Measurements from ENCODE around the gene TXNRD3. TPM values are rescaled to one million over a fixed set of nuclear protein-coding genes. Genes with fewer than 3 reads are reported as not detected.

The TXNRD3 gene
- polyA plus RNA-seq, 3 donors, result 0.57 to 1.7 (median 0.90) TPM

DNA sequence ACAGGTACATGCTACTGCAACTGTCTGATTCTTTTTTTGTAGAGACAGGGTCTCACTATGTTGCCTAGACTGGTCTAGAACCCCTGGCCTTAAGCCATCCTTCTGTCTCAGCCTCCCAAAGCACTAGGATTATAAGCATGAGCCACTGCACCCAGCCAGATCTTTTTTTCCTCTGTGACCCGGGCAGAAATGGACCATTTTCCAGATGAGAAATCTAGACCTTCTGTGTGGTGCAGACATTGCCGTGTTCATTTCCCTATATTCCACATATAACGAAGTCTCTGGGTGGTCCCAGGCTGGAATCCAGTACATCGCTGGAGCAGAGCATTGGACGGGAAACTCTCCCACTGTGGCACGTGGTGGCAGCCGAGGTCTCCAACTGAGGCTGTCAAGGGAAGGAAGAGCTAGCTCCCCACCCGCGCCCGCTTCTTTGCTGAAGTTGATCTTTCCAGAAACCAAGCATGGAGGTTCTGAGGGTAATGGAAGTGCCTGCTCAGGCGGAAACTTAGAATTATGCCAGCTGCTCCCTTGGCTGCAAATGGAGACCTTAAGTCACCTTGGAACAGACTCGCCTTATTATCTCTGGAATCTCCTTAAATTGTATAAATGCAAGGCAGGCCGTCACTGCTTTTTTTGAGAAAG is 23.1 kb upstream of the TXNRD3 start:
- WGBS (ENCODE audit: insufficient coverage), result 97% methylated on average over 13 of the region's 13 CpGs
- H3K79me2 ChIP-seq (ENCODE audit: insufficient read depth, low read length), result no peaks in the 10 kb centered on the region
- intact Hi-C loops (cut with micrococcal nuclease), result loop anchor here (2.0 to 5.0 kb wide), 3 partner anchors 304 to 867 kb away; partner anchors contain the start of gene PLXNA1 (in 1 of the 2)
- Mint-ChIP-seq H3K27ac (no peak overlapping the region), H3K4me3 (no peak overlapping the region), H3K9me3 (peaks cover 2 to 13% (median 7%) of the 10 kb centered on the region in 7 donors), H3K36me3 (no peaks in the 10 kb centered on the region), H3K27me3 (ENCODE audit: low read depth in 3 of 3) (peaks cover 8 to 19% (median 16%) of the 10 kb centered on the region in 3 donors), H3K4me1 (peaks cover 8% of the 10 kb centered on the region)
- H3K27me3 ChIP-seq (ENCODE audit: control insufficient read depth in 2 of 2, insufficient read depth in 2 of 2, low read length in 2 of 2), result peaks cover 0 to 10% of the 10 kb centered on the region in 2 donors
- TF ChIP-seq, protein P1, sequence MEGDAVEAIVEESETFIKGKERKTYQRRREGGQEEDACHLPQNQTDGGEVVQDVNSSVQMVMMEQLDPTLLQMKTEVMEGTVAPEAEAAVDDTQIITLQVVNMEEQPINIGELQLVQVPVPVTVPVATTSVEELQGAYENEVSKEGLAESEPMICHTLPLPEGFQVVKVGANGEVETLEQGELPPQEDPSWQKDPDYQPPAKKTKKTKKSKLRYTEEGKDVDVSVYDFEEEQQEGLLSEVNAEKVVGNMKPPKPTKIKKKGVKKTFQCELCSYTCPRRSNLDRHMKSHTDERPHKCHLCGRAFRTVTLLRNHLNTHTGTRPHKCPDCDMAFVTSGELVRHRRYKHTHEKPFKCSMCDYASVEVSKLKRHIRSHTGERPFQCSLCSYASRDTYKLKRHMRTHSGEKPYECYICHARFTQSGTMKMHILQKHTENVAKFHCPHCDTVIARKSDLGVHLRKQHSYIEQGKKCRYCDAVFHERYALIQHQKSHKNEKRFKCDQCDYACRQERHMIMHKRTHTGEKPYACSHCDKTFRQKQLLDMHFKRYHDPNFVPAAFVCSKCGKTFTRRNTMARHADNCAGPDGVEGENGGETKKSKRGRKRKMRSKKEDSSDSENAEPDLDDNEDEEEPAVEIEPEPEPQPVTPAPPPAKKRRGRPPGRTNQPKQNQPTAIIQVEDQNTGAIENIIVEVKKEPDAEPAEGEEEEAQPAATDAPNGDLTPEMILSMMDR (IDR thresholded peaks at IDR 0.05), result no peak
- H3K27ac ChIP-seq (ENCODE audit: low read depth in 1 of 2, low read length in 2 of 2), result no peak overlapping the region
- no peak for DNase-seq
- H3K4me2 ChIP-seq (replicated peaks; ENCODE audit: extremely low read depth, low read length, poor library complexity, severe bottlenecking), result no peak overlapping the region
- peaks cover 0 to 5% of the 10 kb centered on the region in 2 donors for H3K9me3 ChIP-seq (replicated peaks in 1 of 2; ENCODE audit: control insufficient read depth in 1 of 2, insufficient read depth in 1 of 2, low read length in 2 of 2)
- H2AFZ ChIP-seq (ENCODE audit: insufficient read depth, low read depth, low read length, poor library complexity, severe bottlenecking), result no peak overlapping the region
- H3K36me3 ChIP-seq (replicated peaks in 1 of 2; ENCODE audit: control insufficient read depth in 1 of 2, insufficient read depth in 2 of 2, low read length in 2 of 2), result no peaks in the 10 kb centered on the region
- no peaks in the 10 kb centered on the region for H4K20me1 ChIP-seq (ENCODE audit: insufficient read depth, low read length)
- no peak overlapping the region for H3K9ac ChIP-seq (ENCODE audit: insufficient read depth, low read length, poor library complexity, severe bottlenecking)
- peaks cover 5 to 8% of the 10 kb centered on the region in 2 donors for H3K4me1 ChIP-seq (ENCODE audit: control insufficient read depth in 1 of 2, insufficient read depth in 2 of 2, low read length in 2 of 2)
- no peak overlapping the region for H3K4me3 ChIP-seq (replicated peaks in 1 of 3; ENCODE audit: low read depth in 2 of 3, low read length in 3 of 3)

DNA sequence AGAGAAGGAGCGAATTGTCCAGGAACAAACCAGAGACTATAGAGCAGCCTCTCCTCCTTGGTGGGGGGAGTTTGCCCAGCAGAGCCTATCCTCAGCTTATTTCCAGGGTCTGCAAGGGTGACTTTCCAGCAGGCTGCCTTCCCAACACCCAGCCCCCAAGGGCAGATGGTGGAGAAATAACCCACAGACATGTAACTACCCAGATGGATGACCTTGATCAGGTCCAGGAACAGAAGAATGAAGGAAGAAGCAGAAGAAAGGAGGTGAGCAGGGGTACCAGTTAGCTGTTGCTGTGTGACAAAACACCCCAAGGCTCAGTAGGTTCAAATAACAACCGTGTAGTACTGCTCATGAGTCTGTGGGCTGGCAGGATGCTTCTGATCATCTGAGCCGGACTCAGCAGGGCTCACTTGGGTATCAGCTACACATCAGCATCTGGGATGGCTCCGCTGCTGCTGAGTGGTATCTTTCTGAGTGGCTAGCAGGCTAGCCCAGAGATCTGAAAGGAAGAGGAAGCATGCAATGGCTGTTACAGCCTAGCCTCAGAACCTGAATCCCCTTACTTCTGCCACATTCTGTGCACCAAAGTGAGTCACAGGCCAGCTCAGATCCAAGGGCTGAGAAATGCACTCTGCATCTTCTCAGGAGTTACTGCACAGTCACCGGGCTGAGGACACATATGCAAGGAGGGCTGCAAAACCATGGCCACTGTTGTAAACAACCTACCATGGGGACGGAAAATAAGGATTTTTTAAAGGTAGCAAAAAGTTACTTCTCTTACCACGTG is 22.2 kb upstream of the TXNRD3 start:
- H3K9me3 Mint-ChIP-seq, result peaks cover 2 to 18% (median 7%) of the 10 kb centered on the region in 7 donors
- H3K4me3 Mint-ChIP-seq, result no peak overlapping the region

More for the DNA sequence above, 22.2 kb upstream of the TXNRD3 start:
- Histone ChIP-seq H3K79me2 (ENCODE audit: insufficient read depth, low read length) (no peaks in the 10 kb centered on the region), H2AFZ (ENCODE audit: insufficient read depth, low read depth, low read length, poor library complexity, severe bottlenecking) (no peak overlapping the region), H3K36me3 (replicated peaks in 1 of 2; ENCODE audit: control insufficient read depth in 1 of 2, insufficient read depth in 2 of 2, low read length in 2 of 2) (no peaks in the 10 kb centered on the region), H3K9ac (ENCODE audit: insufficient read depth, low read length, poor library complexity, severe bottlenecking) (no peak overlapping the region), H3K4me3 (replicated peaks in 1 of 3; ENCODE audit: low read depth in 2 of 3, low read length in 3 of 3) (no peak overlapping the region), H3K4me1 (ENCODE audit: control insufficient read depth in 1 of 2, insufficient read depth in 2 of 2, low read length in 2 of 2) (peaks cover 5 to 8% of the 10 kb centered on the region in 2 donors), H3K9me3 (replicated peaks in 1 of 2; ENCODE audit: control insufficient read depth in 1 of 2, insufficient read depth in 1 of 2, low read length in 2 of 2) (peaks cover 0 to 13% of the 10 kb centered on the region in 2 donors), H3K4me2 (replicated peaks; ENCODE audit: extremely low read depth, low read length, poor library complexity, severe bottlenecking) (no peak overlapping the region), H3K27me3 (ENCODE audit: control insufficient read depth in 2 of 2, insufficient read depth in 2 of 2, low read length in 2 of 2) (peaks cover 0 to 10% of the 10 kb centered on the region in 2 donors), H3K27ac (ENCODE audit: low read depth in 1 of 2, low read length in 2 of 2) (no peak overlapping the region), H4K20me1 (ENCODE audit: insufficient read depth, low read length) (no peaks in the 10 kb centered on the region)
- Mint-ChIP-seq H3K4me1 (peaks cover 8% of the 10 kb centered on the region), H3K27me3 (ENCODE audit: low read depth in 3 of 3) (peaks cover 8 to 19% (median 16%) of the 10 kb centered on the region in 3 donors), H3K36me3 (no peaks in the 10 kb centered on the region), H3K27ac (peak overlapping the region in 1 of 7 donors; percentile 54)
- TF ChIP-seq, protein P1 (IDR thresholded peaks at IDR 0.05), result no peak
- 86% methylated on average over 4 of the region's 7 CpGs for WGBS (ENCODE audit: insufficient coverage)
- intact Hi-C loops (cut with micrococcal nuclease), result loop anchor here (5.0 kb wide), 2 partner anchors 305 to 780 kb away; partner anchors contain the start of gene PLXNA1 (in 1 of the 2)
- no peak for DNase-seq
